DLD1 (cell line): Measurements from ENCODE around the gene GINM1.

Experiments used
- in situ Hi-C: cut with HindIII; loops from 2 replicates; pipeline ENCODE4 v1.10.0; 2017; ENCODE audit warnings: low sequenced_read_pairs

Gene GINM1

GRCh38 chr6:149592983-149593382 is 26.8 kb downstream of the GINM1 start:
- in situ Hi-C loops: no loop called here

- in situ Hi-C loops: no loop called here
Measured at GRCh38 chr6:149593408-149593807, 27.2 kb downstream of the GINM1 start.

- in situ Hi-C loops: no loop called here
Measured at GRCh38 chr6:149600508-149600907, 34.3 kb downstream of the GINM1 start.

GRCh38 chr6:149608381-149608982 is 42.3 kb downstream of the GINM1 start:
- in situ Hi-C loops: no loop called here

- in situ Hi-C loops: no loop called here
Measured at GRCh38 chr6:149614337-149614736, 48.2 kb downstream of the GINM1 start.

- in situ Hi-C loops: no loop called here
Measured at GRCh38 chr6:149615805-149616204, 49.6 kb downstream of the GINM1 start.

- in situ Hi-C loops: no loop called here
Measured at GRCh38 chr6:149627672-149628071, 61.5 kb downstream of the GINM1 start.

- in situ Hi-C loops: no loop called here
Measured at GRCh38 chr6:149628875-149629510, 62.8 kb downstream of the GINM1 start.

GRCh38 chr6:149634315-149634714 is 68.1 kb downstream of the GINM1 start:
- in situ Hi-C loops: no loop called here

- in situ Hi-C loops: no loop called here
Measured at GRCh38 chr6:149636124-149636523, 69.9 kb downstream of the GINM1 start.
